Mesothelial cell of epicardium (in vitro differentiated cells): ENCODE data around the gene CHD9NB. TPM values are rescaled to one million over a fixed set of nuclear protein-coding genes. Genes with fewer than 3 reads are reported as not detected.

Source experiments
- DNase-seq, 2 experiments: peaks; one replicate each; pipeline ENCODE4 v3.0.0; 2021; ENCODE audit warnings: low spot score in 2 of 2; ENCODE audit not compliant: unreplicated experiment in 2 of 2
- H3K27ac Mint-ChIP-seq: 2 replicates; pipeline ENCODE4 v1.8.0; 2021; ENCODE audit warnings: mixed read lengths
- H3K27me3 Mint-ChIP-seq: 2 replicates; pipeline ENCODE4 v1.8.0; 2021; ENCODE audit warnings: low read depth, mixed read lengths
- H3K36me3 Mint-ChIP-seq: 2 replicates; pipeline ENCODE4 v1.8.0; 2021; ENCODE audit warnings: mixed read lengths
- H3K4me1 Mint-ChIP-seq: 2 replicates; pipeline ENCODE4 v1.8.0; 2021; ENCODE audit warnings: mixed read lengths
- H3K4me3 Mint-ChIP-seq: 2 replicates; pipeline ENCODE4 v1.8.0; 2021; ENCODE audit warnings: mild to moderate bottlenecking, moderate library complexity, mixed read lengths
- H3K9me3 Mint-ChIP-seq: 2 replicates; pipeline ENCODE4 v1.8.0; 2021; ENCODE audit warnings: mixed read lengths
- total RNA-seq: library from RNA; stranded (reverse); gene quantifications from 3 replicates; pipeline ENCODE4 v1.2.1, GENCODE V29; 2021
- TF ChIP-seq, protein P1 (sequence below): fragments of 200-600 bp; sonication (generic); IDR thresholded peaks from one replicate; pipeline ENCODE4 v1.5.0; 2021; ENCODE audit warnings: antibody characterized with exemption; ENCODE audit not compliant: unreplicated experiment

CHD9NB gene
- total RNA-seq, 1 donor from 2014 or later, result 0.29 TPM

DNA sequence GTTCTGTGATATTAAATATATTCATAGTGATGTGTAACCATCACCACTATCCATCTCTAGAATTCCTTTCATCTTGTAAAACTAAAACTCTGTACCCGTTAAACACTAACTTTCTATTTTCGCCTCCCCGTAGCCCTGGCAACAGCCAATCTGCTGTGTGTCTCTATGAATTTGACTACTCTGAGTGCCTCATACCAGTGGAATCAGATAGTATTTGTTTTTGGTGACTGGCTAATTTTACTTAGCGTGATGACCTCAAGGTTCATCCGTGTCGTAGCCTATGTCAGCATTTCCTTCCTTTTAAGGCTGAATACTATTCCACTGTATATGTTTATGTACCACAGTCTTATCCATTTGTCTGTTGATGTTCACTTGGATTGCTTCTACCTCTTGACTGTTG, 20.3 kb upstream of the CHD9NB start:
- Mint-ChIP-seq H3K27me3 (no peaks in the 10 kb centered on the region), H3K4me3 (no peak overlapping the region), H3K36me3 (peaks cover 34% of the 10 kb centered on the region), H3K9me3 (peaks cover 20% of the 10 kb centered on the region), H3K4me1 (peaks cover 11% of the 10 kb centered on the region), H3K27ac (no peak overlapping the region)
- no peak for DNase-seq
- TF ChIP-seq, protein P1, sequence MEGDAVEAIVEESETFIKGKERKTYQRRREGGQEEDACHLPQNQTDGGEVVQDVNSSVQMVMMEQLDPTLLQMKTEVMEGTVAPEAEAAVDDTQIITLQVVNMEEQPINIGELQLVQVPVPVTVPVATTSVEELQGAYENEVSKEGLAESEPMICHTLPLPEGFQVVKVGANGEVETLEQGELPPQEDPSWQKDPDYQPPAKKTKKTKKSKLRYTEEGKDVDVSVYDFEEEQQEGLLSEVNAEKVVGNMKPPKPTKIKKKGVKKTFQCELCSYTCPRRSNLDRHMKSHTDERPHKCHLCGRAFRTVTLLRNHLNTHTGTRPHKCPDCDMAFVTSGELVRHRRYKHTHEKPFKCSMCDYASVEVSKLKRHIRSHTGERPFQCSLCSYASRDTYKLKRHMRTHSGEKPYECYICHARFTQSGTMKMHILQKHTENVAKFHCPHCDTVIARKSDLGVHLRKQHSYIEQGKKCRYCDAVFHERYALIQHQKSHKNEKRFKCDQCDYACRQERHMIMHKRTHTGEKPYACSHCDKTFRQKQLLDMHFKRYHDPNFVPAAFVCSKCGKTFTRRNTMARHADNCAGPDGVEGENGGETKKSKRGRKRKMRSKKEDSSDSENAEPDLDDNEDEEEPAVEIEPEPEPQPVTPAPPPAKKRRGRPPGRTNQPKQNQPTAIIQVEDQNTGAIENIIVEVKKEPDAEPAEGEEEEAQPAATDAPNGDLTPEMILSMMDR, result no peak

DNA sequence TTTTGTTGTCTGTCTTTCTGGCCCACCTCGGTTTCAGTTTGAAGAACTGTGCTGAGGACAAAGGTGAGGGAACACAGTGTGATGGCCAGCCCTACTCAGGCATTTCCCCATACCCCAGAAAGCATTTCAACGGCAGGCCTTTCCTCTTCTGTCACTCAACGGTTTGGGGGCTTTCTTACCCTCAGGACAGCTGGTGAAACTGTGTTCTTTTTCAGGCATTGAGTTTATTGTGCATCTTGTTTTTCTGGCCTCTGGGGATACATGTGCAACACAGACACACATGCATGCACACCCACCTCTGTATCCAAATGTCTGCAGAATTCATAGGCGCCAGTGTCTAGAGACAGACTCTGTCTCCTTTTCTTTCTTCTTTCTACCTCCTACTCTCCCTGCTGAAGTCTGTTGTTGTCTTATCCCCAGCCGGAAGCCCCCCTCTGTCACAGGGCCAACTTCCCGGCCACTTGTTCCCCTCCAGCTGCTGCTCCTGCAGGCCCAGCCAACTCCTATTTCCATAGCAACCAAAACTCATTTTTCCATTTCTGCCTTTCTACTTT, 19.1 kb upstream of the CHD9NB start:
- peaks cover 10% of the 10 kb centered on the region for H3K4me1 Mint-ChIP-seq
- TF ChIP-seq, protein P1, result no peak
- peaks cover 20% of the 10 kb centered on the region for H3K9me3 Mint-ChIP-seq
- H3K27ac Mint-ChIP-seq, result peak overlapping the region; percentile 85
- peak overlapping the region; percentile 27 for H3K4me3 Mint-ChIP-seq
- DNase-seq, result peak; percentile 39 to 62
- H3K36me3 Mint-ChIP-seq, result peaks cover 35% of the 10 kb centered on the region
- H3K27me3 Mint-ChIP-seq, result no peaks in the 10 kb centered on the region

DNA sequence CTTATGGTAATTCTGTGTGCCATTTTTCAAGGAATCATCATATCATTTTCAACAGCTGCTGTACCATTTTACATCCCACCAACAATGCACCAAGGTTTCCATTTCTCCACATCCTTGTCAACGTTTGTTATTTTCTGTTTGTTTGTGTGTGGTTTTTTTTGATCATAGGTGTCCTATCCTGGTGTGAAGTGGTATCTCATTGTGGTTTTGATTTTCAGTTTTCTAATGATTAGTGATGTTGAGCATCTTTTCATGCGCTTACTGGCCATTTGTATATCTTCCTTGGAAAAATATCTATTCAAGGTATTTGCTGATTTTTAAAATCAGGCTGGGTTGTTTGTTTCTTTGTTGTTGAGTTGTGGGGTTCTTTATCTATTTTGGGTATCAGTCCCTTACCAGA, 17.1 kb upstream of the CHD9NB start:
- no peak overlapping the region for H3K4me3 Mint-ChIP-seq
- DNase-seq, result no peak
- no peak overlapping the region for H3K27ac Mint-ChIP-seq
- TF ChIP-seq, protein P1, result no peak
- H3K27me3 Mint-ChIP-seq, result no peaks in the 10 kb centered on the region
- peaks cover 24% of the 10 kb centered on the region for H3K36me3 Mint-ChIP-seq
- H3K9me3 Mint-ChIP-seq, result peaks cover 14% of the 10 kb centered on the region
- peaks cover 15% of the 10 kb centered on the region for H3K4me1 Mint-ChIP-seq

DNA sequence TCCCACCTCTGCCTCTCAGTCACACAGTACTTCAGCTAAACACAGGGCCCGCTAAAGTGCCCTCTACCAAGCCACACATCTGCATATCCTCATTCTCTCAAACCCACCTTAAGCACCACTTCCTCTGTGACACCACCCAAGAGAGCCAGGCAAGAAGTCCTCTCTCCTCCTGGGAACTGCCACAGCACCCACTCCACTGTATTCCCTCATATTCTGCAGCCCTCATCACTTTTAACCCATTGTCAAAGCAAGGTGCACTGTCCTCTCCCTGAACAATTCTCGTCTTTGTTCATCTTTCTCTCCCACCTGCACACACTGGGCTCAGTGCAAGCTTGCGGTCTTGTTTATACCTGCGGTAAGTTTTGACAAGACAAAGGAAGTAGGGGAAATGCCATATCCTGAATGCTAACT, 15.7 kb upstream of the CHD9NB start:
- peaks cover 11% of the 10 kb centered on the region for H3K36me3 Mint-ChIP-seq
- H3K27ac Mint-ChIP-seq, result no peak overlapping the region
- no peak overlapping the region for H3K4me3 Mint-ChIP-seq
- H3K9me3 Mint-ChIP-seq, result peaks cover 5% of the 10 kb centered on the region
- TF ChIP-seq, protein P1, result no peak
- DNase-seq, result no peak
- H3K27me3 Mint-ChIP-seq, result no peaks in the 10 kb centered on the region
- peaks cover 15% of the 10 kb centered on the region for H3K4me1 Mint-ChIP-seq

DNA sequence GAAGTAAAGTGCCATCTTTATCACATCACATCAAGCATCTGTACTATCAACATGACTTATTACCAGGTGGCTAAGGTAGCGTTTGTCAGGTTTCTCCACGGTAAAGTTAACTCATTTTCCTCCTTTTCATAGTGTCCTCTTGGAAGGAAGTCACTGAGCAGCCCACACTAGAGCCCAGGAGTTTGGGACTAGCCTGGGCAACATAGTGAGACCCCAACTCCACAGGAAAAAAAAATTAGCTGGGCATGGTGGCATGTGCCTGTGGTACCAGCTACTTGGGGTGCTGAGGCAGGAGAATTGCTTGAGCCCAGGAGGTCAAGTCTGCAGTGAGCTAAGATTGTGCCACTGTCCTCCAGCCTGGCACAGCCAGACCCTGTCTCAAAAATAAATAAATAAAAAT, 15.0 kb upstream of the CHD9NB start:
- no peaks in the 10 kb centered on the region for H3K9me3 Mint-ChIP-seq
- peaks cover 11% of the 10 kb centered on the region for H3K36me3 Mint-ChIP-seq
- H3K4me3 Mint-ChIP-seq, result no peak overlapping the region
- no peak overlapping the region for H3K27ac Mint-ChIP-seq
- peaks cover 15% of the 10 kb centered on the region for H3K4me1 Mint-ChIP-seq
- no peak for DNase-seq
- no peaks in the 10 kb centered on the region for H3K27me3 Mint-ChIP-seq
- TF ChIP-seq, protein P1, result no peak
